AG09319 (cell line): ENCODE measurements around the gene HES4.
"Not testable (repeated sequence)": the region's sequence is repeated elsewhere in the genome, so short reads cannot be mapped to it uniquely, and the experiment has no call there.

ENCODE experiments used
- DNase-seq: peaks from one replicate; pipeline ENCODE4 v3.0.0-alpha.2; 2010; ENCODE audit warnings: low read depth; ENCODE audit errors: extremely low read depth
- CTCF ChIP-seq: IDR thresholded peaks from 2 replicates; pipeline ENCODE4 v1.5.1; 2011; ENCODE audit warnings: low read depth, mild to moderate bottlenecking, inconsistent platforms, low read length, moderate library complexity

HES4 gene

GRCh38 chr1:1020415-1021009 lies 20.6 kb upstream of the HES4 start:
- no peak for DNase-seq
- TF ChIP-seq CTCF: no peak

- DNase-seq: no peak
- TF ChIP-seq CTCF: no peak
Measured at GRCh38 chr1:1020000-1020404, 20.1 kb upstream of the HES4 start, which contains the start of gene AGRN. AGRN (plus strand) TSS chr1:1020120; CDS start chr1:1020173, 53 bp downstream.

DNA sequence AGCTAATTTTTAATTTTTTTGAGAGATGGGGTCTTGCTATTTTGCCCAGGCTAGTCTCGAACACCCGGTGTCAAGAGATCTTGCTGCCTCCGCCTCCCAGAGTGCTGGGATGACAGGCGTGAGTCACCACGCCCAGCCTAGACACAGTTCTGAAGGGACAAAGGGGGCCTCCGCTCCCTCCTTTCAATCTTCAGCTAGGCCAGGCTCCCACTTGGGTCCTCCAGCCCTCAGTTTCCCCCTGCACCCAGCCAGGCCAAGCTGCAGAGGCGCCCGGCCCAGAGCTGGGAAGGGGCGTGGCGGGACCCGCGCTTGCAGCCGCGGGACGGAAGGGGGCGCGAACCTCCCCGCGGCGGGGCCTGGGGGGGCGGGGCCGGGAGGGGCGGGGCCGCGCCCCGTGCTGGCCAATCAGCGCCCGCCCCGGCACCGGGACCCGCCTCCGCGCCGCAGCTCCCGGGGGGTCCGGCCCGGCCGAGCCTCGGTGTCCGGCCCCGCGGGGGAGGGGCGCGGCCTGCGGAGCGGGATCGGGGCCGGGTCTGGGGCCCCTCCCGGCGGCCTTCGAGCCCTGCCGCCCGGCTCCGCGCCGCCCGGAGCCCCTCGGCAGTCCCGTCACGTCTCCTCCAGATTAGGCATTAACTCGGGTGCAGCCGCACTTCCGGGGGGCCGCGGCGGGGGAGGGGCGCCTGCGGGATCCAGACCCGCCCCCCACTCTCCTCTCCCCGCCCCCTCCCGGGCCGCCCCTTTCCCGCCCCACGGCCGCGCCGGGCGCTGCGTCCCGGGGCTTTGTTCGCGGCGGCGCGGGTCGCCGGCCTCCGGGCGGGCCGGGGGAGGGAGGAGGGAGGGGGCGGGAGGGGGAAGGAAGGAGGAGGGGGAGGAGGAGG lies 19.5 kb upstream of the HES4 start:
- peak; percentile 33 for TF ChIP-seq CTCF
- peak; percentile 67 for DNase-seq

- DNase-seq: not testable (repeated sequence)
Measured at GRCh38 chr1:1018321-1018685, 18.4 kb upstream of the HES4 start.

DNA sequence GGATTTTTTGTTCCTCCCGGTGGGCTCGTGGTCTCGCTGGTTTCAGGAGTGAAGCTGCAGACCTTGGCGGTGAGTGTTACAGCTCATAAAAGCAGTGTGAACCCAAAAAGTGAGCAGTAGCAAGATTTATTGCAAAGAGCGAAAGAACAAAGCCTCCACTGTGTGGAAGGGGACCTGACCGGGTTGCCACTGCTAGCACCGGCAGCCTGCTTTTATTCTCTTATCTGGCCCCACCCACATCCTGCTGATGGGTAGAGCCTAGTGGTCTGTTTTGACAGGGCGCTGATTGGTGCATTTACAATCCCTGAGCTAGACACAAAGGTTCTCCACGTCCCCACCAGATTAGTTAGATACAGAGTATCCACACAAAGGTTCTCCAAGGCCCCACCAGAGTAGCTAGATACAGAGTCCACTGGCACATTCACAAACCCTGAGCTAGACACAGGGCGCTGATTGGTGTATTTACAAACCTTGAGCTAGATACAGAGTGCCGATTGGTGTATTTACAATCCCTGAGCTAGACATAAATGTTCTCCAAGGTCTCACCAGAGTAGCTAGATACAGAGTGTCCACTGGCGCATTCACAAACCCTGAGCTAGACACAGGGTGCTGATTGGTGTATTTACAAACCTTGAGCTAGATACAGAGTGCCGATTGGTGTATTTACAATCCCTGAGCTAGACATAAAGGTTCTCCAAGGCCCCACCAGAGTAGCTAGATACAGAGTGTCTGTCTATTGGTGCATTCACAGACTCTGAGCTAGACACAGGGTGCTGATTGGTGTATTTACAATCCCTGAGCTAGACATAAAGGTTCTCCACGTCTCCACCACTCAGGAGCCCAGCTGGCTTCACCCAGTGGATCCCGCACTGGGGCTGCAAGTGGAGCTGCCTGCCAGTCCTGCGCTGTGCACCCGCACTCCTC lies 17.8 kb upstream of the HES4 start:
- not testable (repeated sequence) for DNase-seq

DNA sequence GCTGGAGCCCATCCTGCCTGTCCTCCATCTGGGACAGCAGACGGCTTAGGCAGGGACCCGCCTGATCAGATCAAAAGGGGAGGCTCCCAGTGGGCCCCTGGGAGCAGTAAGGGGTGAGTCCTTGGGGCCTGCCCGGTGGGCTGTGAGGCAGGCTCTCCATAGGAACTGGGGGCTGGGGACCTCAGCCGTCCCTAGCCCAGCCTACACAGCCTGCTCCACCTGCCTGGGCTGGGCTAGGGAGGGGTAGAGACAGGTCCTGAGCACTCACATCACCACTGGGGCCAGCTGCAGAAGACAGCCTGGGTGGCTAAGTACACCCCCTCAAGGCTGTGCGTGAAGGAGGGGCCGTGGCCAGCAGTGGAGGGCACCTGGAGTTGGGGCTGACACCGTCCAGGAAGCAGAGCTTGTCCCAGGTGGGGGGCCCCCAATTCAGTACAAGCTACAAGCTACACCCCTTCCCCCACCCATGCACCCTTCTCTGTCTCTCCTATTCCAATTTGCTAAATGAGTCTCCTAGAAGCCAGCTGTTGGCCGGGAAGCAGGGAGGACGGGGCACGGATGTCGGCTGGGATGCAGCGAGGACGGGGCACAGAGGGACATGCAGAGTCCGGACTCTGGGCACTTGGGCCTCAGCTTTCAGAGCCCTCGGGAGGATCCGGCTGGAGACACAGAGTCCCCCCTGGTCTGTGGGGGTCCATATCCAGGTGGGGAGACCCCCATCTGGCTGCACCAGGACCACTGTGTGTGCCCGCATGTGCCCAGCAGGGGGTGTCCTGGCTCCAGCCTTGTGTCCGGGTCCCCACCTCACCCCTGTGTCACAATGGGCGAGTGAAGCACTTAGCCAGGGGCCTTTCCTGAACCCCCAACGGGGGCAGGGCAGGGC lies 15.1 kb upstream of the HES4 start:
- DNase-seq: no peak
- TF ChIP-seq CTCF: peak; percentile 32

DNA sequence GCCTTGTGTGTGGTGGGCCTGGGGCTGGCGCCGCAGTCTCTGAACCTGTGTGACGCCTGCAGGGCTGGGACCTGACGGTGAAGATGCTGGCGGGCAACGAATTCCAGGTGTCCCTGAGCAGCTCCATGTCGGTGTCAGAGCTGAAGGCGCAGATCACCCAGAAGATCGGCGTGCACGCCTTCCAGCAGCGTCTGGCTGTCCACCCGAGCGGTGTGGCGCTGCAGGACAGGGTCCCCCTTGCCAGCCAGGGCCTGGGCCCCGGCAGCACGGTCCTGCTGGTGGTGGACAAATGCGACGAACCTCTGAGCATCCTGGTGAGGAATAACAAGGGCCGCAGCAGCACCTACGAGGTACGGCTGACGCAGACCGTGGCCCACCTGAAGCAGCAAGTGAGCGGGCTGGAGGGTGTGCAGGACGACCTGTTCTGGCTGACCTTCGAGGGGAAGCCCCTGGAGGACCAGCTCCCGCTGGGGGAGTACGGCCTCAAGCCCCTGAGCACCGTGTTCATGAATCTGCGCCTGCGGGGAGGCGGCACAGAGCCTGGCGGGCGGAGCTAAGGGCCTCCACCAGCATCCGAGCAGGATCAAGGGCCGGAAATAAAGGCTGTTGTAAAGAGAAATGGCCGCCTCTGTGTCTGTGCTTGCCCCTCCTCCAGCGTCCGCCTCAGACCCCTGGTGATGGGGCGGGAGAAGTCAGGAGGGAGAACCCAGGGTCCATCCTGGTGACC lies 14.2 kb upstream of the HES4 start:
- no peak for TF ChIP-seq CTCF
- DNase-seq: no peak
